H1 (cell line): ENCODE results near the gene SH3RF3. TPM values are rescaled to one million over a fixed set of nuclear protein-coding genes. Genes with fewer than 3 reads are reported as not detected.

ENCODE experiments used
- CTCF ChIA-PET: fragments of 300-600 bp; sonication (Branson Sonifier 250); formaldehyde crosslinking; loops from one replicate; lab custom pipeline; 2021; ENCODE audit not compliant: partially characterized antibody; lab: Charles Lee
- POLR2A ChIA-PET: fragments of 300-600 bp; sonication (Branson Sonifier 250); formaldehyde crosslinking; loops from one replicate; lab custom pipeline; 2021; ENCODE audit warnings: inconsistent platforms; ENCODE audit not compliant: partially characterized antibody; lab: Charles Lee
- DNase-seq, 2 experiments: peaks; one replicate each; pipeline versions ENCODE4 v3.0.0 to v3.0.0-alpha.2; 2010 to 2022; ENCODE audit warnings: low spot score in 2 of 2, low read depth in 1 of 2, mixed read lengths in 1 of 2
- FAIRE-seq: peaks from 2 replicates; lab custom pipeline; 2011; peaks lifted over from hg19 to GRCh38; lab: Jason Lieb, UNC
- H2AFZ ChIP-seq: 2 replicates; pipeline ENCODE4 v1.8.1; 2012; ENCODE audit warnings: low read length, inconsistent platforms
- H2AK5ac ChIP-seq: 2 replicates; pipeline ENCODE4 v1.6.1; 2013; ENCODE audit warnings: low read depth, low read length
- H2BK120ac ChIP-seq: replicated peaks from 2 replicates; pipeline ENCODE3; 2013; ENCODE audit warnings: low read depth, low read length, inconsistent platforms
- H2BK12ac ChIP-seq: 2 replicates; pipeline ENCODE4 v1.6.1; 2013; ENCODE audit warnings: low read depth, low read length
- H2BK15ac ChIP-seq: 2 replicates; pipeline ENCODE4 v1.6.1; 2013; ENCODE audit warnings: low read length
- H2BK20ac ChIP-seq: 2 replicates; pipeline ENCODE4 v1.6.1; 2013; ENCODE audit warnings: low read length
- H2BK5ac ChIP-seq: 2 replicates; pipeline ENCODE4 v1.6.1; 2013; ENCODE audit warnings: low read depth, low read length
- H3K14ac ChIP-seq: 2 replicates; pipeline ENCODE4 v1.6.1; 2013; ENCODE audit warnings: inconsistent platforms; ENCODE audit not compliant: insufficient read length
- H3K18ac ChIP-seq: 2 replicates; pipeline ENCODE4 v1.6.1; 2013; ENCODE audit warnings: low read length; ENCODE audit errors: extremely low read depth
- H3K23ac ChIP-seq: 2 replicates; pipeline ENCODE4 v1.6.1; 2013; ENCODE audit warnings: inconsistent platforms; ENCODE audit not compliant: insufficient read length
- H3K23me2 ChIP-seq: 2 replicates; pipeline ENCODE4 v1.6.1; 2013; ENCODE audit warnings: low read depth, low read length
- H3K27ac ChIP-seq: 2 replicates; pipeline ENCODE4 v1.6.1; 2011; ENCODE audit warnings: low read depth, low read length, inconsistent platforms
- H3K27me3 ChIP-seq, 4 experiments: replicated peaks in 1 of 4; 1 replicate in 1 of 4; 2 replicates in 3 of 4; pipeline versions ENCODE4 v1.6.1 to v1.8.1; 2011 to 2013; ENCODE audit warnings: low read length in 3 of 4, mild to moderate bottlenecking in 3 of 4, inconsistent platforms in 2 of 4, mixed read lengths in 2 of 4, moderate library complexity in 1 of 4; ENCODE audit not compliant: control insufficient read depth in 3 of 4, insufficient read depth in 3 of 4; ENCODE audit errors: extremely low read depth in 1 of 4
- H3K36me3 ChIP-seq, 4 experiments: 2 replicates each; pipeline versions ENCODE4 v1.6.1 to v1.8.1; 2011 to 2013; ENCODE audit warnings: mild to moderate bottlenecking in 4 of 4, low read length in 3 of 4, moderate library complexity in 2 of 4, control low read depth in 1 of 4, inconsistent platforms in 1 of 4; ENCODE audit not compliant: insufficient read depth in 4 of 4, control insufficient read depth in 2 of 4
- H3K4ac ChIP-seq: replicated peaks from 2 replicates; pipeline ENCODE3; 2013; ENCODE audit warnings: low read length, low read depth, mixed read lengths, inconsistent platforms; ENCODE audit not compliant: insufficient read length
- H3K4me1 ChIP-seq, 4 experiments: replicated peaks in 1 of 4; 1 replicate in 1 of 4; 2 replicates in 3 of 4; pipeline versions ENCODE4 v1.6.1 to v1.8.1; 2011 to 2013; ENCODE audit warnings: low read length in 3 of 4, inconsistent platforms in 2 of 4, mixed read lengths in 1 of 4; ENCODE audit not compliant: insufficient read depth in 4 of 4, control insufficient read depth in 3 of 4
- H3K4me2 ChIP-seq, 2 experiments: 2 replicates each; pipeline versions ENCODE4 v1.6.1 to v1.8.1; 2011 to 2013; ENCODE audit warnings: low read depth in 2 of 2, low read length in 2 of 2, control low read depth in 1 of 2, inconsistent platforms in 1 of 2, mild to moderate bottlenecking in 1 of 2; ENCODE audit not compliant: insufficient read depth in 1 of 2
- H3K4me3 ChIP-seq, 4 experiments: fragments of 200-600, 300-600 bp in 1 of 4; sonication (generic), shearing (Covaris generic), sonication (Bioruptor Twin) in 1 of 4; 2 replicates each; pipeline versions ENCODE4 v1.5.1 to v1.8.1; 2011 to 2016; ENCODE audit warnings: low read length in 4 of 4, low read depth in 3 of 4, control low read depth in 2 of 4, inconsistent platforms in 2 of 4, mild to moderate bottlenecking in 2 of 4, mixed read lengths in 1 of 4, moderate library complexity in 1 of 4; ENCODE audit not compliant: insufficient read depth in 2 of 4; ENCODE audit errors: extremely low read depth in 1 of 4
- H3K56ac ChIP-seq: replicated peaks from 2 replicates; pipeline ENCODE3; 2013; ENCODE audit warnings: low read depth, mild to moderate bottlenecking, mixed read lengths, low read length, inconsistent platforms; ENCODE audit not compliant: insufficient read length
- H3K79me1 ChIP-seq: 2 replicates; pipeline ENCODE4 v1.6.1; 2013; ENCODE audit warnings: low read depth, low read length, control low read depth
- H3K79me2 ChIP-seq, 2 experiments: 2 replicates each; pipeline versions ENCODE4 v1.6.1 to v1.8.1; 2012 to 2013; ENCODE audit warnings: low read length in 2 of 2, mild to moderate bottlenecking in 2 of 2, inconsistent platforms in 1 of 2; ENCODE audit not compliant: insufficient read depth in 2 of 2, control insufficient read depth in 1 of 2
- H3K9ac ChIP-seq, 4 experiments: replicated peaks in 1 of 4; 1 replicate in 1 of 4; 2 replicates in 3 of 4; pipeline versions ENCODE4 v1.6.1 to v1.8.1; 2011 to 2013; ENCODE audit warnings: low read depth in 3 of 4, low read length in 3 of 4, control low read depth in 2 of 4, mild to moderate bottlenecking in 2 of 4, moderate library complexity in 2 of 4, inconsistent platforms in 1 of 4; ENCODE audit errors: extremely low read depth in 1 of 4
- H3K9me3 ChIP-seq, 2 experiments: 2 replicates each; pipeline versions ENCODE4 v1.6.1 to v1.8.1; 2012 to 2013; ENCODE audit warnings: mild to moderate bottlenecking in 2 of 2, moderate library complexity in 2 of 2, control low read depth in 1 of 2, inconsistent platforms in 1 of 2, low read depth in 1 of 2, low read length in 1 of 2, mixed read lengths in 1 of 2; ENCODE audit not compliant: insufficient read depth in 2 of 2
- H4K20me1 ChIP-seq, 2 experiments: replicated peaks in 1 of 2; 2 replicates each; pipeline versions ENCODE3 to v1.8.1; 2011 to 2013; ENCODE audit warnings: inconsistent platforms in 2 of 2, low read length in 2 of 2, mild to moderate bottlenecking in 1 of 2; ENCODE audit not compliant: insufficient read depth in 2 of 2, control insufficient read depth in 1 of 2
- H4K5ac ChIP-seq: 2 replicates; pipeline ENCODE4 v1.6.1; 2013; ENCODE audit warnings: low read length, low read depth, mixed read lengths, inconsistent platforms; ENCODE audit not compliant: insufficient read length
- H4K8ac ChIP-seq: 2 replicates; pipeline ENCODE4 v1.8.0; 2013; ENCODE audit warnings: mild to moderate bottlenecking, moderate library complexity, low read length, inconsistent platforms; ENCODE audit not compliant: insufficient read depth; ENCODE audit errors: extremely low read depth
- H4K91ac ChIP-seq: replicated peaks from 2 replicates; pipeline ENCODE3; 2013; ENCODE audit warnings: low read length, mixed read lengths, inconsistent platforms; ENCODE audit not compliant: insufficient read length
- BACH1 ChIP-seq: IDR thresholded peaks from 2 replicates; pipeline ENCODE4 v1.6.1; 2012; ENCODE audit warnings: low read length, improper control_type of control experiment
- HDAC6 ChIP-seq: IDR thresholded peaks from one replicate; pipeline ENCODE4 v1.7.1; 2012; ENCODE audit warnings: low read depth, mild to moderate bottlenecking, inconsistent platforms, low read length, moderate library complexity
- MAFK ChIP-seq: IDR thresholded peaks from 2 replicates; pipeline ENCODE4 v1.6.1; 2012; ENCODE audit warnings: low read depth, mild to moderate bottlenecking, improper control_type of control experiment, low read length
- TCF12 ChIP-seq: IDR thresholded peaks from 2 replicates; pipeline ENCODE4 v1.6.1; 2011; ENCODE audit warnings: low read depth, mild to moderate bottlenecking, low read length
- WGBS, 2 experiments: shearing (Covaris generic) in 1 of 2; methylation state at CpG; one replicate each; pipeline versions ENCODE4 v1.1.6 to v1.1.7; 2013 to 2015; ENCODE audit warnings: low lambda C conversion rate in 2 of 2, mixed read lengths in 2 of 2, inconsistent platforms in 1 of 2, low coverage in 1 of 2, missing lambda C conversion rate in 1 of 2; ENCODE audit not compliant: insufficient replicate concordance in 2 of 2, insufficient coverage in 1 of 2, insufficient read length in 1 of 2; ENCODE audit errors: extremely low coverage in 1 of 2, missing lambda C conversion rate in 1 of 2; 5-methylcytosine and 5-hydroxymethylcytosine counted together
- polyA plus RNA-seq, 7 experiments: library from polyadenylated mRNA; depleted of rRNA in 3 of 7; stranded (reverse) in 5 of 7; unstranded in 2 of 7; fragments of >200 nt in 5 of 7; fragments of 200-250 nt in 2 of 7; gene quantifications; 1 replicate in 5 of 7; 2 replicates in 1 of 7; 4 replicates in 1 of 7; pipeline versions ENCODE4 v1.2.1 to v1.2.3, GENCODE V29; 2011 to 2013; ENCODE audit warnings: missing spikeins in 2 of 7, mixed read lengths in 2 of 7
- total RNA-seq: library from RNA; stranded (reverse); fragmentation: NEBNext Ultra II Directional; extraction: Animal tissue kit (Norgen Biotek cat#: 25700); gene quantifications from 2 replicates; pipeline ENCODE4 v1.2.1, GENCODE V29; 2021

SH3RF3 gene
- total and polyA plus RNA-seq, 2 of the 8 experiments (the other 6 are each of a cell fraction or from before 2014, with no cell fraction given) = 0.11 to 0.65 TPM

GRCh38 chr2:109151519-109151918 is 22.5 kb downstream of the SH3RF3 start:
- CTCF ChIA-PET = no interaction called here

More at GRCh38 chr2:109151519-109151918, 22.5 kb downstream of the SH3RF3 start:
- H3K79me1 ChIP-seq = no peaks in the 10 kb centered on the region
- POLR2A ChIA-PET = no interaction called here
- H3K4me3 ChIP-seq = no peak overlapping the region
- no peak overlapping the region for H4K8ac ChIP-seq
- H3K4me2 ChIP-seq = no peak overlapping the region
- H2BK12ac ChIP-seq = no peak overlapping the region
- H3K9ac ChIP-seq = no peak overlapping the region
- no peak overlapping the region for H3K56ac ChIP-seq
- H3K23me2 ChIP-seq = no peaks in the 10 kb centered on the region
- H3K14ac ChIP-seq = no peak overlapping the region
- no peak overlapping the region for H3K18ac ChIP-seq
- H2BK15ac ChIP-seq = no peak overlapping the region
- no peak overlapping the region for H4K5ac ChIP-seq
- H3K4me1 ChIP-seq = peaks cover 0 to 5% (median 0%) of the 10 kb centered on the region in 4 experiments; a peak in 1 of 7 replicates
- H3K4ac ChIP-seq = no peak overlapping the region
- no peaks in the 10 kb centered on the region for H3K27me3 ChIP-seq
- H3K79me2 ChIP-seq = no peaks in the 10 kb centered on the region
- no peak for DNase-seq
- H3K23ac ChIP-seq = no peak overlapping the region
- H4K20me1 ChIP-seq = no peaks in the 10 kb centered on the region
- no peak overlapping the region for H2BK5ac ChIP-seq
- no peak overlapping the region for H2AFZ ChIP-seq
- FAIRE-seq = no peak
- H3K9me3 ChIP-seq = no peaks in the 10 kb centered on the region
- H3K36me3 ChIP-seq = no peaks in the 10 kb centered on the region
- H4K91ac ChIP-seq = no peak overlapping the region
- H3K27ac ChIP-seq = no peak overlapping the region
- no peak overlapping the region for H2BK120ac ChIP-seq
- no peak overlapping the region for H2AK5ac ChIP-seq
- TF ChIP-seq BACH1 (no peak), MAFK (no peak), TCF12 (no peak), HDAC6 (no peak)
- TF ChIP-seq, all 59 proteins: peak for 0
- WGBS, 2 experiments = 87% methylated on average over 4 of the region's 4 CpGs; no CpG with 5 or more reads in 1 of the 2 experiments
- no peak overlapping the region for H2BK20ac ChIP-seq
